NCI-H748 treated with DMSO at 0.1 percent for 48 hours (cell line): Measurements from ENCODE around the gene PLD3.
"Not testable (repeated sequence)": the region's sequence is repeated elsewhere in the genome, so short reads cannot be mapped to it uniquely, and the experiment has no call there.

Source experiments
- DNase-seq: peaks from one replicate; lab custom pipeline; 2025; lab: John Stamatoyannopoulos, UW

PLD3 gene

DNA sequence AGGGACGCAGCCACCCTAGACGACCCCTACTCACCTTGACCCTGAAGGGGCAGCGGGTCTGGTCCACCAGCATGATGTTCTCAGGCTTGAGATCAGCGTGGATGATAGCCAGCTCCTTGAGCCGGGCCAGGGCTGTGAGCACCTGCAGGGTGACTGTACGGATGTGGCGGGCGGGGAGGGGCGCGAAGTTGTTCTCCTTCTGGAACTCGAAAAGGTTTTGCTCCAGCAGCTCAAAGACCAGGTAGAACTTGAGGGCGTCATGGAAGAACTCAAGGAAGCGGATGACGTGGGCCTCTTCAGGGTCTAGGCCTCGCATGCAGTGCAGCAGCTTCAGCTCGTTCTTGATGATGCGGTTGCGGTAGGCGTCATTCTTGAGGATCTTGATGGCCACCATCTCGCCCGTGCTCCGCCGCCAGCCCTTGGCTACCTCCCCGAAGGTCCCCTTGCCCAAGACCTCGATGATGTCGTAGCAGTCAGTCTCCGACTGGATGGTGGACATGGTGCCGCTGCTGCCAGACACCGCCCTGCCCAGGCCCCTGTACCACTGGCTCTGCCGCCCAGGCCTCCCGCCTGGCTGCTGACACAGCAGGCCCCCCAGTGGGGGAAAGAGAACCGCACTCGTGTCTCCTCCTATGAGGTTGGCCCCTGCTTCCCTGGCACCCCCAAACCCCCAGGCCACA lies 41.0 kb downstream of the PLD3 start:
- DNase-seq = no peak

DNA sequence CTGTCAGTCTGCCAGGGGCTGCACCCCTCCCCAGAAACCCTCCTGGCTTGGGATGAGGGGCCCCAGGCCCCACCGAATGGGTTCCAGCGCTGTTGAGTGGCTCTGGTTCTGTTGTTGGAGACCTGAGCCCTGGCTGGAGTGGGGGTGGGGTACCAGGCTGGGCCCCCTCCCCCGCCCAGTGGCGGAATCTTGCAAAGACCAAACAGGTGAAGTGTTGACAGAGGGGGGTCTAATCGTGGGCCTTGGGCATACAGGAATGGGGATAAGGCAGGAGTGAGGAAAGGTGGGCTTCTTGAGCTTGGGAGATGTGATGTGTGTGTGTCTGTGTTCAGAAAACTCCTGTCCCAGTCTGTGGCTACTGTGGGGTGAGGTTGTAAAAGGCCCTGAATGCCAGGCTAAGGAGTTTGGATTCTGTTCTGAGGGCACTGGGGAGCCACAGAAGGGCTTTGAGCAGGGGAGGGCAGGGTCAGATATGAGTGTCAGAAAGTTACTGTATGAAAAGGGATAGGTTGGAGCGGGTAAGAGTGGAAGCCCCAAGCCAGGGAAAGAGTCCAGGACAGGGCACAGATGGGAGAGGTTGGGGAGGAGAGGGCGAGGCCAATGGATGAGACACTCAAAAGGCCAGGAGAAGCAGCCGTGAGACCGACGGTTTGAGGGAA lies 41.7 kb downstream of the PLD3 start, which contains the start of gene HIPK4:
HIPK4 (minus strand) TSS at position 98 of the 659 bp plus-strand sequence. CDS start 279 bp downstream, outside the sequence.
- no peak for DNase-seq

DNA sequence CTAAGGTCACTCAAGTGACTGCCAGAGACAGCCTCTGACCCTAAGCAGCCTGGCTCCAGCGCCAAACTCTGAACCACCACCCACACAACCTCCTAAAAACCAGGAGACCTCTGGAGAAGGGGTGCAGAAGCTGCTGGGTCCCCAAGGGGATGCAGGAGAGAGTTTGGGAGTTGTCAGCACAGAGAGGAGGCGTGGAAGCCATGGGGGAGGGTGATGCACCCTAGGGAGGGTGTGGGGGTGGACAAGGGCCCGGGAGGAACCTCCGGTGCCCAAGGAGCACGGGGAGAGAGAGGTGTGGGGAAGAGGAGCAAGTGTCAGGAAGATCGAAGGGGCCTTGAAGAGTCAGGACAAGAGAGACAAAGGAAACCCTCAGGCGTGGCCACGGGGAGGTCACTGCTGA lies 43.6 kb downstream of the PLD3 start:
- DNase-seq = no peak

DNA sequence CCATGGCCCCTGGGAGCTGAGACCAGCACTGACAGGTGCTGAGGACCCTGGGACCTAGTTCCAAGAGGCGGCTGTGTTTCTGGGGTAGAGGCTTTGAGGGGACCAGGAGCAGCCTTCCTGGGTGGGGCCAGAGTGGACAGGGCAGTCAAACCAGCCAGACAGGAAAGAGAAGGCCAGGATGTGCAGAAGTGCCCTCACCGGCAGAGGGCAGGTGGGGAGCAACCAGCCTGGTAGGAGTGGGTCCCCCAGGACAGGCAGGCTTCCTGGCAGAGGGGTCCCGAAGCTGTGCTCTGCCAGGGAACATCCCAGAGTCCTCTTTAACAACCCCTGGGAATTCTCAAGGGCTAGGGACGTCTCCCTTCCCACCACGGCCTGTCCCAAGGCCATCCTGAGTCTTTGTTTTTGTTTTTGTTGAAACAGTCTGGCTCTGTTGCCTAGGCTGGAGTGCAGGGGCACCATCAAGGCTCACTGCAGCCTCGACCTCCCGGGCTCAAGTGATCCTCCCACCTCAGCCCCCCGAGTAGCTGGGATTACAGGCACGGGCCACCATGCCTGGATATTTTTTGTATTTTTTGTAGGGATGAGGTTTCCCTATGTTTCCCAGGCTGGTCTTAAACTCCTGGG lies 44.5 kb downstream of the PLD3 start:
- no peak for DNase-seq

DNA sequence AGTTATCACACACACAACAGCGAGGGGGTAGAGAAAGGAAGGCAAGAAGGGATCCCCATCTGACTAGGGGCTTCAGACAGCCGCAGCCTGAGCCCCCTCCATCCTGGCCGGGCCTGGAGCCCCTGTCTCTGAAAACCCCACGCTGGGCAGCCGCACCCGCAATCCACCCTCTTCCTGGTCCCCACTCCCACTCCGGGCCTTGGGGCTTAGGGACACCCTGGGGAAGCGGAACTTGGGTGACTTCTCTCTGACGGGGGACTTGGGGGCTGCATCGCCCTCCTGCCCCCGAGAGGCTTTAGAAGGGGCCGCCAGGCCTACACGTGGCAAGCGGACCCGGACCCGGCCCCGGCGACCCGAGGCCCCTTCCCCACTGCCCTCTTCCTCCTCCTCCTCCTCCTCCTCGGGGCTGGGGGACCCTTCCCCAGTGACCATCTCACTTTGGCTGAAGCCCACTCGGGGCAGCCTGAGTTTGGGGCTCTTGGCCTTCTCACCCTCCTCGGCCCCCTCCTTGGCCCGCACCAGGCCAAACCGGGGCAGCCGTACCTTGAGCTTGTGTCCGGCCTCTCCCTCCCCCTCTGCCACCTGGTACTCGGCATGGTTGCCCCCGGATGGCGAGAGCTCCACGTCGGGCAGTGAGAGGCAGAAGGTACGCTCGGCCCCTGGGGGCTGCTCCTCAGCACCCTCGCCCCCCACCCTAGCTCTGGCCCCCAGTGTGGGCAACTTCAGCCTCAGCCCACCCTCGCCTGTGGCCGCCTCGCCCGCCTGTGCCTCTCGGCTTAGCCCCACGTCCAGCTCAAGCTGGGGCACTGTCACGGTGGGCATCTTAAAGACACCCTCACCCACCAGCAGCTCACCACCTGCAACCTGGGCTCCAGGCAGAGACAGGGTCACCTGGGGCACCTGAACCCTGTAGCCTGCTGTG lies 45.7 kb downstream of the PLD3 start:
- DNase-seq = no peak

DNA sequence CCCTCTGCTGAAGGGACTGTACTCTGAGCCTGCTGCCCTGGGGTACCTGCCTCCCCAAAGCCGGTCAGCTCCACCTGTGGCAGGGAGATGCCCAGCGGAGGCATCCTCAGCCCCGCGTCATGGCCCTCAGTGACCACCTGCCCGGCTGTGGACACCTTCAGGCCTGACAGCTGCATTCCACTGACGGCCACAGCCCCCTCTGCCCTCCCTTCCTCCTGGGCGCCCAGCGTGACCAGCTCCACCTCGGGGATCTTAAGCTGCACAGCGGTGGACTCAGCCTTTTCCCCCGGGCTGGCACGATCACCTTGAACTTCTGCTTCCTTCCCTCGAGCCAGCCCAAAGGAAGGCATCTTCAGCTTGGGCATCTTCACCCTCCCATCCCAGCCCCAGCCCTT lies 46.3 kb downstream of the PLD3 start:
- no peak for DNase-seq

DNA sequence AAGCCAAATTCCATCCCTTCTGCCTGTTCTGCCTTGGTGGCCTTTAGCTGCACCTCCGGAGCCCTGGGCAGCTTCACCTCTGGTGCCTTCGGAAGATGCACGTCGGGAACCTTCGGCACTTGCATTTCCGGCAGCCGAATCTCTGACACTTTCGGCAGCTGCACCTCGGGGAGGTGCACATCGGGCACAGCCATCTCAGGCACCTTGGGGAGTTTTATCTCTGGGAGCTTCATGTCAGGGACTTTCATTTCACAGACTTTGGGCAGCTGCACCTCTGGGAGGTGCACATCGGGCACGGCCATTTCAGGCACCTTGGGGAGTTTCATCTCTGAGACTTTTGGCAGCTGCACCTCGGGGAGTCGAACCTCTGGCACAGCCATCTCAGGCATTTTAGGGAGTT lies 47.5 kb downstream of the PLD3 start:
- DNase-seq = no peak

DNA sequence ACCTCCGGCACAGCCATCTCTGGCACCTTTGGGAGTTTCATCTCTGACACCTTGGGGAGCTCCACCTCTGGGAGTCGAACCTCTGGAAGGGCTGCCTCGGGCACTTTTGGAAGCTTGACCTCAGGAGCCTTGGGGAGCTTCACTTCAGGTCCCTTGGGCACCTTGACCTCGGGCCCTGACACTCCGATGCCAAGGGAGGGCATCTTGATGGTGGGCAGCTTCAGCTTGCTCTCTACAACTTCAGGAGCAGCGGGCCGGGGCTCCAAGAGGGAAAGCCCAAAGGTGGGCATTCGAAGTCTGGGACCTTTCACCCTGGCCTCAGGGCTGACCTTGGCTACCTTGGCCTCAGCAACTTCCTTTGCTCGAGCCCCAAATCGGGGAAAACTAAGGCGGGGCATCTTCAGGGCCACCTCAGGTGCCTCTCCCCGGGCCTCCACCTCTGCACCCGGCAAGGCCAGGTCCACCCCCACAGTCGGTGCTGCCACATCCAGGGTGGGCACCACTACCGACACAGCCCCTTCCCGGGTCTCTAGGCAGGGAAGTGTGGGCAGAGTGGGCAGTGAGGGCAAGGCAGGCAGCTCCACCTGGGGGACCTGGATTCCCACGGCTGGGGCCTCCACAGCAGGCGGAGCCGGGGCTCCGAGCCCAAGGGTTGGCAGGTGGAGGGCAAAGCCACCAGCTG lies 48.5 kb downstream of the PLD3 start:
- DNase-seq = no peak

DNA sequence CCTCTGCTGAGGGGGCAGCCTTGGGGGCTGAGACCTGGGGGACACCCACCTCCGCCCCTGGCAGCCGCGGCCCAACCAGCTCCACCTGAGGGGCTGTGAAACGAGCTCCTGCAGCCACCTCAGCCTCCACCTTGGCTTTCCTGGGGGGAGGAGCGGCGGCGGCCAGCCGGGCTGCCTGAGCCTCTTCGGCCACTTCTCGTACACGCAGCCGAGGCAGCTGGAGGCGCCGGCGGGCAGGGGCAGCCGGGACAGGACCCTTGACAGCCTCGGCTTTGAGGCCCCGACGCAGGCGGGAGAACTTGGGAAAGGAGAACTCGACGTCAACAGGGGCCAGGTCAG lies 49.0 kb downstream of the PLD3 start:
- no peak for DNase-seq

DNA sequence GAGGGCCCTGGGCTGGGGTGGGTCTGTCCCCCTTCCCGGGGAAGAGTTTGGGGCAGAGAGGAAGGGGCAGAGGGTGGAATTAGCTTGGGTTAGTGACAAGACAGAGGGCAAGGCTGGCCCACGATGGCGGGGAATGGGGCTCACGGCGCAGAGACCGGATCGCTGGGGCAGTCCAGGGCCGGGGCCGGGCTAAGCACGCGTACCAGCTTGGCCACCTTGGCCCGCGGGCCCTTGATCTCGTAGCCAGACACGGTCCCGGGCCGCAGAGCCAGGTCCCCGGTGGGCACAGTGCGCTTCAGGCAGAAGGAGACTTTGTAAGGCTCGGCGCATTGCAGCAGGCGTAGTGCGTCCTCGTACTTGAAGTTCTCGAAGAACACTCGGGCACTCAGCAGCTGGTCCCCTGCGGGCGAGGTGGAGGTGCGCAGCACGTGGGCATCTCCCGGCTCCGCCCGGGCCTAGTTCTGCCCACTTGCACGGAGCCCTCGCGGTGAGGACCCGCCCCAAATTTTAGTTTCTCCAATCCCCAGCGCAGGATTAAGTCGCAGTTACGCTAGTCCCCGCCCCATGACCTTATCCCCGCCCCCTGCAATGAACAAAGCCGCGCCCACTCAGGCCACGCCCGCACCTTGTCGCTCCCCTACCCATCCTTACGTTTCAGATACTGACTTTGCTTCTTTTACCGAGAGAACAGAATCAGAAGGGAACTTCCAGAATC lies 50.1 kb downstream of the PLD3 start:
- DNase-seq = no peak

DNA sequence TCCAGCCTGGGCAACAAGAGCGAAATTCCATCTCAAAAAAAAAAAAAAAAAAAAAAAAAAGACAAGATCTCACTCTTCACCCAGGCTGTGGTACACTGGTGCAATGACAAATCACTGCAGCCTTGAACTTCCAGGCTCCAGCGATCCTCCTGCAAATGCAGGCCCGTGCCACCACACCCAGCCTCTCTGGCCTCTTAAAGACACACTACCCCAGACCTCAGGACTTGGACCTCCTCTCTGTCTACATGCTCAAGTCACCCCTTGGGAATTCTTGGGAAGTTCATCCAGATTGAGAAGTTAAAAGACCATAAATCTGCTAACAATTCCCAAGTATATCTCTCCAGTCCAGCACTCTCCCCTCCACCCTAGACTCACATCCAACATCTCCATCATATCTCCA lies 52.1 kb downstream of the PLD3 start:
- no peak for DNase-seq

DNA sequence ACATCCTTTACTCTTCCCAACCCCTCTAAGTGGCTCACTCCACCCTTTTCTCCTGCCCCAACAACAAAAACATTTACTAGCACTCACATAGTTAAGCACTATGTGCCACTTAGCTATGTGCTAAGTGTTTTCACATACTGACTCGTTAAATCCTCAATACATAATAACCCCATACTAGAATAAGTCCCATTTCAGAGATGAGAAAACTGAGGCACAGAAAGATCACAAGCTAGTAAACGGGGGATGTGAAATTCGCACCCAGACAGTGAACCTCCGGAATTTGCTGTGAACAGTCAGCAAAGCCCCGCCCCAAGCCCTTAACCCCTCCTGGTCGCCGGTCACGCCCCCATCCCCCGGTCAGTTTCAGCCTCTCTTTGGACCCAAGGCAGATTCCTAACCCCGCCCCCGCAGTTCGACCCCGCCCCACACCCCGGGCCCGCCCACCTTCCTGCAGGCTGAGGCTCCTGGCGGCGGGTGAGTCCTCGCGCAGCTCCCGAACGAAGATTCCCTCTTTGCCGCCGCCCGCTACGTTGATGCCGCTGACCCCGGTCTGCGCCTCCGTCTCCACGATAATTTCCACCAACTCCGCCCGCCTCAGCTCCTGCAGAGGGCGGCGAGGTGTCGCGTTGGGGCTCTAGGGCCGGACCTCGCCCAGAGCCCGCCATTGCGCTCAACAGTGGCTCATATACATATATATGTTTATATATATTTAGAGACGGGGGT lies 54.9 kb downstream of the PLD3 start:
- DNase-seq = peak; percentile 76

DNA sequence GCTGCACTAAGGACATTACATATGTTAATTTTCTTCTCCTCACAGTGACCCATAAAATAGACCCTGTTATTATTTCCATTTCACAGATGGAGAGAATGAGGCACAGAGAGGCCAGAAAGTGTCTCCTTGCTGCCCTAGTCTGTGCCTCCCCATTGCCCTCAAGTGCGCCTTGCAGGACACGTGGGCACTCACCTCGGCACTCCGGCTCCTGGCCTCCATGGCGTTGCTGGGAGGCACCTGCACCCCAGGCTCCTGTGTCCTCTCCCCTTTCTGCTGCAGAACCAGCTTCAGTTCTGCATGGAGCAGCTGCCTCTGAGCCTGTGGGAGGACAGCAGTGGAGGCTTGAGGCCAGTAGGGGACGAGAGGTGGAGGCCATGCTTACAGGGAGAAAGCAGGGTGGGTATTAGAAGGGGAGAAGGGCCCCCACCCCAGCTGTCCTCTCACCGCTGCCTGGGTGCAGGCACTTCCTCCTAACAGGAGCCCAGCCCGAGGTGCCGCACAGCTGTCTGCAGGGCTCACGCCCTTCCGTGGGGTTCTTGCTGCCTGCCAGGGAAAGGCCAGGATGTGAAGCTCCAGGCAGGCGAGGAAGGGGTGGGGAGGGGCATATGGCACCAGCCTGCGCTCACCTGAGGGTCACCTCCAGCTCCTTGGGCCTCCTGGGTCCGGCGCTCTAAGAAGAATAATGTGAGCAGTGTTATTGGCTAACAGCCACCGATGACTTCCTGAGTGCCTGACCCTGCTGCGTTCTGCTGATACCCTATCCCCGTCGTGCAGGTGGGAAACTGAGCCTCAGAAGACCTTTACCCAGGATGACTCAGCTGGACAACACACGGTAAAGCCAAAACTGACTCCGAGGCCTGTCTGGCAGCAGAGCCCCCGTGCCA lies 59.5 kb downstream of the PLD3 start:
- no peak for DNase-seq

DNA sequence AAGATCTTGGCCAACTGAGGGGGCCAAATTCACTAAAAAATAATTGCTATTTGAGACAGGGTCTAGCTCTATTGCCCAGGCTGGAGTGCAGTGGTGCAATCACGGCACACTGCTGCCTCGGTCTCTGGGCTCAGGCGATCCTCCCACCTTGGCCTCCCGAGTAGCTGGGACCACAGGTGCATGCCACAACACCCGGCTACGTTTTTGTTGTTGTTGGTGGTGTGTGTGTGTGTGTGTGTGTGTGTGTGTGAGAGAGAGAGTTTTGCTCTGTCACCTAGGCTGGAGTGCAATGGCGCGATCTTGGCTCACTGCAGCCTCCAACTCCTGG lies 60.1 kb downstream of the PLD3 start:
- not testable (repeated sequence) for DNase-seq

DNA sequence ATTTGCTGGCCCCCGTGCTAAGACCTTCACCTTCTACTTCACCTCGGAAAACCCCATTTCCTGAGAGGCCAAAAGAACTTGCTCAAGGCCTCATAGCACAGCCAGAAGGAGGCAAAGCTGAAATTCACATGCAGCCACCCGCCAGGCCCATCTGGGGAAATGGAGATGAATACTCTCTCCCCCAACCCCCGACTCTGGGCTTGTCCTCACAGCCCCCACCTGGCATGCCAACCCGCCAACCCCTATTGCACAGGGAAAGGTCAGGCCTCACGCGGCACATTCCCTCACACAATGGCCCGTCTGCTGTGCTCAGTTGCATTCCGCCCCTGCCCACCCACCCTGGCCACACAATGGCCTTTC lies 61.5 kb downstream of the PLD3 start:
- DNase-seq = no peak

DNA sequence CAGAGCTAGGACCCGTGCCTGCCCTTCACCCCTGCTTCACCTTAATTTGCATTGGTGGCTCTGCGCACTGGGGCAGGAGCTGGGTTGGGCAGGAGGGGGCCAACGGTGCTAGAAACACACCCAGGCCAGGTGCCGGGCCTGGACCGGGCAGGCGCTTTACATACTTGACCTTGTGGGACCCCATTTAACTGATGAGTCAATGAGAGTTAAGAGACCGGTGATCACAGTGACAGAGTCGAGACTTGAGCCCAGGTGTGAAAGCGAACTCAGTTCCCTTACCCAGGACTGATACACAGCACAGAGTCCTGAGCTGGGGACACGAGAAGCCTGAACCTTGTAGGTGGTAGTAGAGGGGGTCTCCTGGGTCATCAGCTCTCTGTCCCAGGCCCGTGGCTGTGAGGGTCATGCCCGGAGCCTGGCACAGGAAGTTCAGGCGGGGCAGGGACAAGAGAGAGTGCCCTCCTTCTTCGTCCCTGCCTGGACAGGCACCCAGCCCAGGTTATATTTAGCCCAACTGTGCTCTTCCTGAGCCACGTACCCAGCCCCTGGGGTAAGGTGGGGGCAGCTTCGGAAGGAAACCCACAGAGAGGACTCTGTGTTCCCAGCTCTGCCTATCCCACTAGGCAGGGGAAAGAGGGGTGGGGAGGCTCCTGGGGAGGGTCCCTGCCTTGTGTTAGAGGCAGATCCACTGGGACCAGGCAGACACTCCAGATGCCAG lies 62.8 kb downstream of the PLD3 start:
- DNase-seq = no peak

DNA sequence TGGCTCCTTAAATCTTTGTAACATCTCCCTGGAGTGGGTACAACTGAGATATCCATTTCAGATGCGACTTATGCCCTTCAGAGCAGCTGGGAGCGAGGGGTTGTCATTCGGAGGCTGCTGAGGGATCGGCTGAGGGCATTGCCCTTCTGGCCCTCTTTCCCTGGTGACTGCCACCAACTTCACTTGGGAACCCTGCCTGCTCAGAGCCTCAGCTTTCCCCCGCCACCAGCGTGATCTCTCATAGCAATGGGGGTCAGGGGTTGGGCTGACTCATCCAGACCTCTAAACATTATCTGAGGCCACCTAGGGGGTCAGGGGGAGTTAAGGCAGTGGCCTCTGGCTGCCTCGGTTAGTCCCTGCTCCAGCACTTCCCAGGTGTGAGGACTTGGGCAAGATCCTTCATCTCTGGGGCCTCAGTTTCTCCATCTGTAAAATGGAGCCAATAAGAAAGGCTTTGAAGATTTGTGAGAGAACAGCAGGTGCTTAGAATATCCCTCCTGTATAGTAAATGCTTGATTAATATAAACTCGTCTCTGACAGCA lies 63.5 kb downstream of the PLD3 start:
- no peak for DNase-seq

DNA sequence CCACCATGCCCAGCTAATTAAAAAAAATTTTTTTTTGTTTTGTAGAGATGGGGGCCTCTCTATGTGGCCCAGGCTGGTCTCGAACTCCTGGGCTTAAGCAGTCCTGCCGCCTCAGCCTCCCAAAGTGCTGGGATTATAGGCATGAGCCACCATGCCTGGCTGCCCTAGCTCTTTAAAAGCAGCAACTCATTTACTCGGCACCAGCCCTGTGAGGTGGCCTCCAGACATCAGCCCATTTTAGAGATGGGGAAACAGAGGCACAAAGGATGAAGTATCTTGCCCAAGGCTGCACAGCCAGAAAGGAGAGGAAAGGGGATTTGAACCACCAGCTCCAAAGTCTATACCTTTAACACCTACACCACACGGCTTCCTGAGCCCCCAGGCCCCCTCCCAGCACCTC lies 64.4 kb downstream of the PLD3 start:
- no peak for DNase-seq
